GM10248 (cell line): ENCODE results near the gene MAN2A2.
"Not testable (repeated sequence)": the region's sequence is repeated elsewhere in the genome, so short reads cannot be mapped to it uniquely, and the experiment has no call there.

ENCODE experiments used
- CTCF ChIA-PET: fragments of 300-600 bp; sonication (Branson Sonifier 250); formaldehyde crosslinking; extraction: SDS; loops from one replicate; lab custom pipeline; 2021; ENCODE audit warnings: antibody characterized with exemption; lab: Yijun Ruan, JAX
- POLR2A ChIA-PET: fragments of 350-650 bp; sonication (Branson Sonifier 250); formaldehyde crosslinking; extraction: SDS; loops from one replicate; lab custom pipeline; 2020; ENCODE audit warnings: antibody characterized with exemption; lab: Yijun Ruan, JAX
- DNase-seq: peaks from one replicate; pipeline ENCODE4 v3.0.0; 2012; ENCODE audit errors: extremely low spot score
- CTCF ChIP-seq: IDR thresholded peaks from 2 replicates; pipeline ENCODE4 v1.5.1; 2012; ENCODE audit warnings: mild to moderate bottlenecking, low read depth; ENCODE audit errors: extremely low read depth, missing control alignments, control extremely low read depth

MAN2A2 gene

GRCh38 chr15:90907051-90907660 lies 4.1 kb downstream of the MAN2A2 start:
- POLR2A ChIA-PET: no interaction called here
- no peak for TF ChIP-seq CTCF
- CTCF ChIA-PET: interaction anchor here (0.9 to 10.8 kb wide), 3 partner anchors 14 to 49 kb away, joined by 3 to 211 read pairs (median 3); partner anchors contain the start of genes HDDC3 and UNC45A
- no peak for DNase-seq

GRCh38 chr15:90907838-90908507 lies 4.9 kb downstream of the MAN2A2 start:
- CTCF ChIA-PET: interaction anchor here (1.0 to 10.8 kb wide), 3 partner anchors 25 to 49 kb away, joined by 3 to 211 read pairs (median 3); partner anchors contain the start of genes HDDC3 and UNC45A
- DNase-seq: no peak

GRCh38 chr15:90909449-90909848 lies 6.3 kb downstream of the MAN2A2 start:
- POLR2A ChIA-PET, DNase-seq: not testable (repeated sequence)
- CTCF ChIA-PET: interaction anchor here (0.9 to 1.1 kb wide), 3 partner anchors 23 to 24 kb away, joined by 3 to 4 read pairs (median 3); partner anchors contain the start of gene HDDC3

More at GRCh38 chr15:90907838-90908507, 4.9 kb downstream of the MAN2A2 start:
- POLR2A ChIA-PET: no interaction called here
- TF ChIP-seq CTCF: no peak

- no peak for DNase-seq
- CTCF ChIA-PET: interaction anchor here (0.9 to 1.5 kb wide), 4 partner anchors 8 to 590 kb away, joined by 3 to 5 read pairs (median 4); partner anchors contain the start of gene HDDC3
- TF ChIP-seq CTCF: no peak
- POLR2A ChIA-PET: no interaction called here
These were observed 6.9 kb downstream of the MAN2A2 start for GRCh38 chr15:90909976-90910375.

- POLR2A ChIA-PET: no interaction called here
- no peak for TF ChIP-seq CTCF
- DNase-seq: no peak
- CTCF ChIA-PET: interaction anchor here (0.9 to 2.1 kb wide), 5 partner anchors 8 to 591 kb away, joined by 3 to 5 read pairs (median 4); partner anchors contain the start of genes HDDC3 and MAN2A2
These were observed 7.6 kb downstream of the MAN2A2 start for GRCh38 chr15:90910441-90911301.

- ChIA-PET POLR2A (no interaction called here), CTCF (interaction anchor here (1.3 to 3.7 kb wide), 4 partner anchors 8 to 592 kb away, joined by 3 to 24 read pairs (median 5); partner anchors contain the start of genes HDDC3 and MAN2A2)
- DNase-seq: no peak
- TF ChIP-seq CTCF: no peak
These were observed 8.2 kb downstream of the MAN2A2 start for GRCh38 chr15:90911302-90911623.
